ENCODE measurements around the gene TXNRD2.
A peak's percentile ranks its signal among the peaks of the same experiment; 100 is the strongest.
"Not testable (repeated sequence)": the region's sequence is repeated elsewhere in the genome, so short reads cannot be mapped to it uniquely, and the experiment has no call there.

The TXNRD2 gene

DNA sequence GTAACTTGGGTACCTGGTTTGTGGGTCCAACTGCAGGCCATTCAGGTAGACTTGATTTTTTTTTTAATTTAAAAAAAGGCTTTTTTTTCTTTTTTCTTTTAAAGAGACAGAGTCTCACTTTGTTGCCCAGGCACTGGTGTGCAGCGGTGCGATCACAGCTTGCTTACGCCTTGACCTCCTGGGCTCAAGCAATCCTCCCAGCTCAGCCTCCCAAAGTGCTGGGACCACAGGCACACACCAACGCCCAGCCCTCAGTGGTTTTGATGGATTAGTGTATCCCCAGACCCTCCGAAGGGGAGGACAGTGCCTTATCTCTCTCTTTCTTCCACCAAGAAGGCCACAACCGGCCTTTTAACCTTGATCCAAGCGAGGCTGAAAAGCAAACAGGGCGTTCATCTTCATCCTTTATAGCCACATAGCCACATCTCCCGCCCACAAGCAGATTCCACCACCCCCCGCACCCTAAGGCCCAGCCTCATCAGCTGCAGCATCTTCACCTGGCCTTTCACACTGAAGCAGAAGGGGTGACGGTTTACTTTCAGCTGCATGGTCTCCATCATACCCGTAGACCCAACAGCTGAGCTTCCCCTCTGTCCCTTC, 17.6 kb downstream of the TXNRD2 start:
- no peak for DNase-seq (ENCODE audit: low spot score)

GRCh38 chr22:19921544-19922081, 20.0 kb downstream of the TXNRD2 start:
- DNase-seq (ENCODE audit: low spot score): no peak

GRCh38 chr22:19919701-19920363, 21.8 kb downstream of the TXNRD2 start:
- no peak for DNase-seq (ENCODE audit: low spot score)

DNA sequence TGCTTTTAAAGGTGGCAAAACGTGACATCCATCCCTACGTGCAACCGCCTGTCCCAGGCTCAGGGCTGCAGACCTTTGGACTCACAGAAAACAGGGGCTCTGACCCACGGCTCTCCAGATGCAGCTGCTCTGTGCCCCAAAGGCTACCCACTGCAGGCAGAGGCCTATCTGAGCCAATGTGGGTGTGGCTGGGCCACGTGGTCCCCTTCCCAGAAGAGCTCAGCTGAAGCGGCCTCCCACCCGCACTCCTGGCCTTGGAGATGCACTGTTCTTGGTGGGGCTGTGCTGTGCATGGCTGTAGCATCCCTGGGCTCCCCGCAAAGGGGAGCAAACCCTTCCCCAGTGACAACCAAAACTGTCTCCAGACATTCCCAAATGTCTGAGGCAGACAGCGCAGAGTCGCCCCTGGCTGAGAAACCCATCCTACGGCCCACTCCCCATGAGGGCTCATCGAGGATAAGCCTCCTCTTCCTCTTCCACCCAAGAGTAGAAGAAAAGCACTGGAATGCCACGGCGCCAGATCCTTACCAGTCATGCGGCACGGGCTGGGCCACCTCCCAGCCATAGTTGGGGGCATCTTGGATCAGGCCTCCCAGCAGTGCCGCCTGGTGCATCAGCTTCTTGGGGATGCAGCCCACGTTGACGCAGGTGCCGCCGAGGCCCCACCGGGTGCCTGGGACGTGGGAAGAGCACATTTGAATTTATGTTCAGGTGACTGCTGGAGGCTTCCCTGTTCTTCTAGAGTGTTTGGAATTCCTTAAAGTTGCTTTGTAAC, 23.1 kb downstream of the TXNRD2 start:
- DNase-seq (ENCODE audit: low spot score): no peak

DNA sequence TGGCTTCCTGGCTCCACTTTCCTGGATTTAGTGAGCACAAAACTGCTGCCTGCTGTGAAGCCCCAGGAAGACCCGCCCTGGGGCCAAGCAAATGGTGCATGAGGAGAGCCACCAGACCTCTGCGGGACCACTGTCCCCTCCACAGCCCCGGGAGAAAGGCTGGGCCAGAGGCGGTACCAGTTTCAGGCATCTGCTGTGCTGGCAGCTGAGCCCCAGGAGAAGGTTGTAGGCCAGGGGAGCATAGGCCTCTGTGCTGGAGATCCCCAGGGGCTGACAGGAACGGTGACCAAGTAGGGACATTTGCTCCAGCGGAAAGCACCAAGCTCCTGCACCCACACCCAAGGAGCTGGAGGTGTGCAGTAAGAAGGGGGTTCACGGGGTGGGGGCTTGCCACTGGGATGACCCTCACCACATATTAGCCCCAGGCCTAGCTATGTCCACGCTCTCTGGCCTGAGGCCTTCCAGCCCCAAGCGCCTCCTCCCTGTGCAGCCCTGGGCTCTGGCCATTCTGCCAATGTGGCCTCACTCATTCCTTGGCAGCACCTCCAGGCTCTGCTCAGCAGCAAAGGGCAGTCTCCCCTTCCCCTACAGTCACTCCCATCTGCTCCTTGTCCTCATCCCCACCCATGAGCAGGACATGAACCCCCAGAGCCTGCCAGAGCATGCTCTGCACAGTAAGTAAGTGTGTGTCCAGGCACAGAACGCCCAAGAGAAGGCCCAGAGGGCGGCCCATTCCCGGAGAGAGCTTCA, 24.1 kb downstream of the TXNRD2 start:
- DNase-seq (ENCODE audit: low spot score): no peak

- no peak for DNase-seq (ENCODE audit: low spot score)
These were observed 24.7 kb downstream of the TXNRD2 start for GRCh38 chr22:19916941-19917340.

DNA sequence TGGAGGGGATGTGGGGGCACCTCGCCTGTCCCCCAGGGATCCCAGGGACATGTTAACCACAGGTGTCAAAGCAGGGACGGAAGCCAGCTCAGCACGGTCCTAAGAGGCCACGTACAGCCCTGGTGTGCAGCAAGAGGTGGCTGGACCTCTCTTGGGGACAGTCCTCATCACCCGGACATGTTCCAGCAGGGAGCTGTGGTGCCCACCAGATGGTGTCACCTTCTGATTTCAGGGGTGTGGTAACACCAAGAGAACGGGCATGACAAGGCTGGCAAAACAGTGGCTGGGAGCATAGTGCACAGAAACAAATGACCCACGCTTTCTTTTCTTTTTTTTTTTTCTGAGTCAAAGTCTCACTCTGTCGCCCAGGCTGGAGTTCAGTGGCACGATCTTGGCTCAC, 25.6 kb downstream of the TXNRD2 start:
- DNase-seq (ENCODE audit: low spot score): no peak

DNA sequence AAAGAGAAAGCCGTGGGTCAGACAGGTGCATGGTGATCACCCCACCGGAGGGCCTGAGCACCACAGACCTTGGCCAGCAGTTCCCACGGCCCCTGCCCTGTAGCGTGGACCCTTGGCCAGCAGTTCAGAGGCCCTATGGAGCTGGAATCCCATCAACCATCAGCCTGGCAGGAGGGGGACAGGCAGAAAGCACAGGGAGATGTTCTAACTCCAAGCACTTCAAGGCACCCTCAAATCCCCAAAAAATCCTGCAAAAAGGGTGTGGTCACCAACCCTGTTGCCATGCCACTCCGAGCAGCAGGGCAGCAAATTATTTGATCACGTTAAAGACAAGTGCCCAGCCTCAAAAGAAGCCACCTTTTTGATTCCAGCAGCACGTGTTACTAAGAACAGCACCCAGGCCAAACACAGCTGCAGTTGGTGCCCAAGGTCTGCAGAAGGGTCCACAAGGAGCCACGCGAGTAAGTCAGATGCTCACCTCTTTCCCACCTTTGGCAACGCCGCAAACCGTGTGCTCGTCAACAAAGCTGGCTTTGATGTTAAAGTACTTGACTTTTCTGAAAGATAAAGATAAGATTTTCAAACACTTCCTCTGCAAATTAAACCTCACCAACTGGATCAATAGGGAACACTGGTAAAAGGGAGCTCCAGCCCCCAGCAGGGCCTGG, 26.2 kb downstream of the TXNRD2 start:
- no peak for DNase-seq (ENCODE audit: low spot score)

- no peak for DNase-seq (ENCODE audit: low spot score)
These were observed 27.2 kb downstream of the TXNRD2 start for GRCh38 chr22:19914201-19914943.

- no peak for DNase-seq (ENCODE audit: low spot score)
These were observed 28.2 kb downstream of the TXNRD2 start for GRCh38 chr22:19913337-19913936.

GRCh38 chr22:19912271-19912999, 29.2 kb downstream of the TXNRD2 start:
- no peak for DNase-seq (ENCODE audit: low spot score)

DNA sequence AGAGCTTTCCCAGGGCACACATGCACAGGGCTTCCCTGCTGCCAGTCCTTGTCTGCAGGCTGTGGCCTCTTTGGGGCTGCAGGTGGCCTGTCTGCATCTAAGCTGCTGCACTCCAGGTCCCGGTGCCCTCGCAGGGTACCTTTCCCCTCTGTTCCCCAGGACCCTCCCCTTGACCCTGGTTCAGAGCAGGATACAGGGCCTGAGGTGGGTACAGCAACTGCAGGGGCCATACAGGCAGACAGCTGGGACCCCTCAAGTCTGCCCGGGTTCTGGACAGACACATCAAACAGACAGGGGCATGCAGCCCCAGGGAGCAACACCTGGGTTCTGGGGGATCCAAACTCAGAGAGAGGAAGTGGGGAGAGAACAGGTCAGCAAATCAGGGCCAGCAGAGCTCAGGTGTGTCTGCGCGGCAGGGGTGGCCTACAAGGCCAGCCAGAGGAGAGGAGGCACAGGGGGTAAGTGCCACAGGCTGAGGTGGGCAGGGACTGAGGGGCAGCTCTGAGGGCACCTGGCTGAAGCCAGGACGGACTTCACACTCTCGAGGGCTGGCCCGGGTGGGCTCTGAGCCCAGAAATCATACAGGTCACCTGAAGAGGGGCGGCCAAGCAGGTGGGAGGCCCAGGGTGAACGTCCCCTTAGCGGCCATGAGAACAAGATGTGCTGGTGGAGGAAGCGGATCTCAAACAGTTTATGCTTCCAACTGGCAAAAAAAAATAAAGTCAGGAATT, 29.9 kb downstream of the TXNRD2 start:
- no peak for DNase-seq (ENCODE audit: low spot score)

DNA sequence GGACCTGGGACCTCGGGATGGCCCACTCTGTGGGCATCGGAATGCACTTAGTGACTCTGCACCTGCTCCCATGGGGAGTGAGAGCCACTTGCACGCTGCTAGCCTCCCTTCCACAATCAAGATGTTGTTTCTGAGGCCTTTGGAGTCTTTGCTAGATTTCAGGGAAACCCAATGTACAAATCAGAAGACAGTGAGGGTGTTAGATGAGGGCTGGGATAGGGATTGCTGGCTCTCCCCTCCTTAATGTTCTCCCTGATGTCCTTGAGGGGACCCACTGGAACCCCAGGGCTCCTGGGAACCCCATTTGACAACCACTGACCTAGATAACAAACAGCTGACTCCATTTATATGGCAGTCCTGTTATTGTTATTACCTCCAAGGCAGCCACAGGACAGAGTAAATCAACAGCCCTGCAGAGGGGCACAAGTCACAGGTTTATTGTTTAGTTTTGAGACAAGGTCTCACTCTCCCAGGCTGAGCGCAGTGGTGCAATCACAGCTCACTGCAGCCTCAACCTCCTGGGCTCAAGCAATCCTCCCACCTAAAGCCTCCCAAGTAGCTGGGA, 31.4 kb downstream of the TXNRD2 start:
- DNase-seq (ENCODE audit: low spot score): no peak

- DNase-seq (ENCODE audit: low spot score): peak; percentile 79
These were observed 32.1 kb downstream of the TXNRD2 start for GRCh38 chr22:19909350-19910179.

- not testable (repeated sequence) for DNase-seq (ENCODE audit: low spot score)
These were observed 33.7 kb downstream of the TXNRD2 start for GRCh38 chr22:19907902-19908301.

- not testable (repeated sequence) for DNase-seq (ENCODE audit: low spot score)
These were observed 34.8 kb downstream of the TXNRD2 start for GRCh38 chr22:19906864-19907263.

- DNase-seq (ENCODE audit: low spot score): no peak
These were observed 36.0 kb downstream of the TXNRD2 start for GRCh38 chr22:19905347-19906276.

All from LoVo (cell line).